ENCODE data around the gene MACROD2. TPM values are rescaled to one million over a fixed set of nuclear protein-coding genes. Genes with fewer than 3 reads are reported as not detected.

Gene MACROD2
- polyA plus RNA-seq, 2 of the 4 experiments (the other 2 are of a cell fraction), result 0.96 to 1.3 TPM

DNA sequence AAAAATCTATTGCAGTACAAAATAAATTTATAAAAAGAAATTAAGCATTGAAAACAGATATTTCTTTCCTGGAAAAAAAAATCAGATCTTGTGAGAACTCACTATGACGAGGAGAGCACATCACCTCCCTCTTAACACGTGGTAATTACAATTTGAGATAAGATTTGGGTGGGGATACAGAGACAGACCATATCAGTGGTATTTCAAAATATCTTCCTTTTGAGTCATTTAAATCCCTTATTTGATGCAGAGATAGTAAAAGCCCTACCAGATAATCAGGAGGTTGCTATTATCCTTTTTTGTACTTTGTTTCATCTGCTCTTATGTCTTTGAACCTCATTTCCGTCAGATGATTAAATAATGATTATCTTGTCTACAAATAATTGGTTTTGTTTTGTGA is 1777.5 kb downstream of the MACROD2 start (continued):
- TF ChIP-seq KDM5A (IDR thresholded peaks at IDR 0.05), result no peak
- no peak for TF ChIP-seq MYC (IDR thresholded peaks at IDR 0.05; ENCODE audit: borderline replicate concordance, low read length)

DNA sequence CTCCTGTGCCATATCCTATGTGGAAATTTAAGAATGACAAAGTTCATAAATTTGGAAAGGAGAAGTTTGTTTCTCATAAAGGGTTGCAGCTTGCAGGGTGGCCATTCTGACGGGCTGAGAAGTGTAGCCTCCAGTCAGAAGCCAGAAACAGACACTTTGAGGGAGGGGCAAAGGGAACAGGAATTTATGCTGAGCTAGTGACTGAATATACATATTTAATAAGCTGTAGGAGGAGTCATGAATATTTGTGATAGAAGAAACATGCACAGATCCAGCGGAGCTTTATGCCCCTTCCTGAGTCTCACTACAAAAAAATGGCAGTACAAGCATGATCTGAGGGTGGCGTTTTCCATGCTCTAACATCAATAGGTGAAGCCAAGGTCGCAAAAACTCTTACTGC is 1779.6 kb downstream of the MACROD2 start:
- TF ChIP-seq, protein P1, sequence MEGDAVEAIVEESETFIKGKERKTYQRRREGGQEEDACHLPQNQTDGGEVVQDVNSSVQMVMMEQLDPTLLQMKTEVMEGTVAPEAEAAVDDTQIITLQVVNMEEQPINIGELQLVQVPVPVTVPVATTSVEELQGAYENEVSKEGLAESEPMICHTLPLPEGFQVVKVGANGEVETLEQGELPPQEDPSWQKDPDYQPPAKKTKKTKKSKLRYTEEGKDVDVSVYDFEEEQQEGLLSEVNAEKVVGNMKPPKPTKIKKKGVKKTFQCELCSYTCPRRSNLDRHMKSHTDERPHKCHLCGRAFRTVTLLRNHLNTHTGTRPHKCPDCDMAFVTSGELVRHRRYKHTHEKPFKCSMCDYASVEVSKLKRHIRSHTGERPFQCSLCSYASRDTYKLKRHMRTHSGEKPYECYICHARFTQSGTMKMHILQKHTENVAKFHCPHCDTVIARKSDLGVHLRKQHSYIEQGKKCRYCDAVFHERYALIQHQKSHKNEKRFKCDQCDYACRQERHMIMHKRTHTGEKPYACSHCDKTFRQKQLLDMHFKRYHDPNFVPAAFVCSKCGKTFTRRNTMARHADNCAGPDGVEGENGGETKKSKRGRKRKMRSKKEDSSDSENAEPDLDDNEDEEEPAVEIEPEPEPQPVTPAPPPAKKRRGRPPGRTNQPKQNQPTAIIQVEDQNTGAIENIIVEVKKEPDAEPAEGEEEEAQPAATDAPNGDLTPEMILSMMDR (IDR thresholded peaks at IDR 0.05), result no peak
- TF ChIP-seq RNF2 (IDR thresholded peaks at IDR 0.05; ENCODE audit: borderline replicate concordance, low read depth), result no peak
- TF ChIP-seq, protein P2, sequence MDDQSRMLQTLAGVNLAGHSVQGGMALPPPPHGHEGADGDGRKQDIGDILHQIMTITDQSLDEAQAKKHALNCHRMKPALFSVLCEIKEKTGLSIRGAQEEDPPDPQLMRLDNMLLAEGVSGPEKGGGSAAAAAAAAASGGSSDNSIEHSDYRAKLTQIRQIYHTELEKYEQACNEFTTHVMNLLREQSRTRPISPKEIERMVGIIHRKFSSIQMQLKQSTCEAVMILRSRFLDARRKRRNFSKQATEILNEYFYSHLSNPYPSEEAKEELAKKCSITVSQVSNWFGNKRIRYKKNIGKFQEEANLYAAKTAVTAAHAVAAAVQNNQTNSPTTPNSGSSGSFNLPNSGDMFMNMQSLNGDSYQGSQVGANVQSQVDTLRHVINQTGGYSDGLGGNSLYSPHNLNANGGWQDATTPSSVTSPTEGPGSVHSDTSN (IDR thresholded peaks at IDR 0.05), result no peak
- TF ChIP-seq CEBPB (IDR thresholded peaks at IDR 0.05), result no peak
- no peak for TF ChIP-seq KDM5A (IDR thresholded peaks at IDR 0.05)
- TF ChIP-seq, protein P3, sequence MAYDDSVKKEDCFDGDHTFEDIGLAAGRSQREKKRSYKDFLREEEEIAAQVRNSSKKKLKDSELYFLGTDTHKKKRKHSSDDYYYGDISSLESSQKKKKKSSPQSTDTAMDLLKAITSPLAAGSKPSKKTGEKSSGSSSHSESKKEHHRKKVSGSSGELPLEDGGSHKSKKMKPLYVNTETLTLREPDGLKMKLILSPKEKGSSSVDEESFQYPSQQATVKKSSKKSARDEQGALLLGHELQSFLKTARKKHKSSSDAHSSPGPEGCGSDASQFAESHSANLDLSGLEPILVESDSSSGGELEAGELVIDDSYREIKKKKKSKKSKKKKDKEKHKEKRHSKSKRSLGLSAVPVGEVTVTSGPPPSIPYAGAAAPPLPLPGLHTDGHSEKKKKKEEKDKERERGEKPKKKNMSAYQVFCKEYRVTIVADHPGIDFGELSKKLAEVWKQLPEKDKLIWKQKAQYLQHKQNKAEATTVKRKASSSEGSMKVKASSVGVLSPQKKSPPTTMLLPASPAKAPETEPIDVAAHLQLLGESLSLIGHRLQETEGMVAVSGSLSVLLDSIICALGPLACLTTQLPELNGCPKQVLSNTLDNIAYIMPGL (CRISPR knock-in tag; IDR thresholded peaks at IDR 0.05; ENCODE audit: borderline replicate concordance), result no peak
- no peak for TF ChIP-seq NFE2L2 (conservative IDR thresholded peaks at IDR 0.05; ENCODE audit: low read length)
- ChIA-PET CTCF (interaction anchor here (1.3 kb wide), 1 partner anchor 14 kb away, joined by 3 read pairs; no protein-coding TSS in a partner anchor), POLR2A (no interaction called here)
- Histone ChIP-seq H3K4me2 (no peak overlapping the region), H3K9me3 (0 out of 3 replicates have a peak, but pooled peaks cover 5% of the 10 kb centered on the region), H3K4me1 (no peaks in the 10 kb centered on the region), H3K4me3 (no peak overlapping the region), H3K27ac (no peak overlapping the region)
- FAIRE-seq (no peak), ATAC-seq (no peak), DNase-seq (ENCODE audit: low read depth in 1 of 2, low spot score in 1 of 2) (no peak)
- WGBS (ENCODE audit: missing lambda C conversion rate), result 12% methylated on average over 4 of the region's 4 CpGs

DNA sequence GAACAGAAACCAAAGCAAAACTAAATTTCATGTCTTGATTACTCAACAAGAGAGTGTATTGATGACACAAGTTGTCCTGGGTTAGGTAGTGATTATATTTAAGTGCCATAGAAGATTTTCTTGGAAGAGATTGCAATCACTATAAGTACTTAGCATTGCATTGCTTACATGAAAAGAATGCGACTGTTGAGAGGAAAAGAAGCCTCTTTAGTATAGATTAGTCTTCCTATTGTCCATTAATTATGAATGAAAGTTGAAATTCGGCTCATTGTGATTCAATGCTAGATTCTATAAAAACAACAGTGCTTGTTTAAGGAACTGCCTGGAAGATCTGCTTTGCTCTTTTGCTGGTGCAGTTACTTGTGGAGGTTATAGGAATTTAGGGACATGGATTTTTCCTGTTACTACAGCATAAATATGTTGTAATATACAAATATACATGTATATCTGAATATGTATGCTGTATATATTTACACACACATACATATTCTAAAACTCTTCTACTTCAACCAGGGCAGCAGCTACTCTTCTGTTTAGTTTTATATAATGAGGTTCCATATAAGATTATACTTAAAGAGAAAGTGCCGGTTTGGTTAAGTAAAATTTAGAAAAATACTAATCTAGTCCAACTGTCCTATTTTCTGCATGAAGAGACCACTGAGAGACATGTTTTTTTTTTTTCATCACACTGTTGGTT is 1781.6 kb downstream of the MACROD2 start:
- ATAC-seq (no peak), DNase-seq (ENCODE audit: low read depth in 1 of 2, low spot score in 1 of 2) (no peak), FAIRE-seq (no peak)
- Histone ChIP-seq H3K27ac (no peak overlapping the region), H3K9me3 (0 out of 3 replicates have a peak, but pooled peaks cover 5% of the 10 kb centered on the region), H3K4me1 (no peaks in the 10 kb centered on the region), H3K4me2 (no peak overlapping the region), H3K4me3 (no peak overlapping the region)
- POLR2A ChIA-PET, result no interaction called here
- 14% methylated on average over 3 of the region's 3 CpGs for WGBS (ENCODE audit: missing lambda C conversion rate)
- CTCF ChIA-PET, result no interaction called here
- TF ChIP-seq NPAS2 (CRISPR knock-in tag; IDR thresholded peaks at IDR 0.05; ENCODE audit: borderline replicate concordance), result no peak
- TF ChIP-seq, protein P3 (CRISPR knock-in tag; IDR thresholded peaks at IDR 0.05; ENCODE audit: borderline replicate concordance), result no peak
- no peak for TF ChIP-seq ZSCAN20 (CRISPR knock-in tag; IDR thresholded peaks at IDR 0.05)
- TF ChIP-seq, protein P4, sequence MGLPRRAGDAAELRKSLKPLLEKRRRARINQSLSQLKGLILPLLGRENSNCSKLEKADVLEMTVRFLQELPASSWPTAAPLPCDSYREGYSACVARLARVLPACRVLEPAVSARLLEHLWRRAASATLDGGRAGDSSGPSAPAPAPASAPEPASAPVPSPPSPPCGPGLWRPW (IDR thresholded peaks at IDR 0.05), result no peak
- no peak for TF ChIP-seq BHLHE40 (IDR thresholded peaks at IDR 0.05; ENCODE audit: low read depth, low read length)
- no peak for TF ChIP-seq FOSB (CRISPR knock-in tag; IDR thresholded peaks at IDR 0.05)
- no peak for TF ChIP-seq MAZ (IDR thresholded peaks at IDR 0.05; ENCODE audit: borderline replicate concordance, low read depth, low read length)
- TF ChIP-seq CBX8 (IDR thresholded peaks at IDR 0.05), result no peak
- no peak for TF ChIP-seq TFCP2L1 (CRISPR knock-in tag; IDR thresholded peaks at IDR 0.05)
- TF ChIP-seq FOXS1 (CRISPR knock-in tag; IDR thresholded peaks at IDR 0.05), result no peak
- TF ChIP-seq, protein P5, sequence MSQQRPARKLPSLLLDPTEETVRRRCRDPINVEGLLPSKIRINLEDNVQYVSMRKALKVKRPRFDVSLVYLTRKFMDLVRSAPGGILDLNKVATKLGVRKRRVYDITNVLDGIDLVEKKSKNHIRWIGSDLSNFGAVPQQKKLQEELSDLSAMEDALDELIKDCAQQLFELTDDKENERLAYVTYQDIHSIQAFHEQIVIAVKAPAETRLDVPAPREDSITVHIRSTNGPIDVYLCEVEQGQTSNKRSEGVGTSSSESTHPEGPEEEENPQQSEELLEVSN (IDR thresholded peaks at IDR 0.05; ENCODE audit: borderline replicate concordance, low read depth), result no peak
- TF ChIP-seq, protein P6, sequence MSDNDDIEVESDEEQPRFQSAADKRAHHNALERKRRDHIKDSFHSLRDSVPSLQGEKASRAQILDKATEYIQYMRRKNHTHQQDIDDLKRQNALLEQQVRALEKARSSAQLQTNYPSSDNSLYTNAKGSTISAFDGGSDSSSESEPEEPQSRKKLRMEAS (IDR thresholded peaks at IDR 0.05), result no peak
- TF ChIP-seq NFE2L2 (conservative IDR thresholded peaks at IDR 0.05; ENCODE audit: low read length), result no peak
- no peak for TF ChIP-seq EP300 (IDR thresholded peaks at IDR 0.05)
- no peak for TF ChIP-seq CHD4 (IDR thresholded peaks at IDR 0.05; ENCODE audit: borderline replicate concordance)
- no peak for TF ChIP-seq PHF8 (IDR thresholded peaks at IDR 0.05; ENCODE audit: borderline replicate concordance, low read depth)
- no peak for TF ChIP-seq RFX5 (IDR thresholded peaks at IDR 0.05)

Measured in A549 (cell line).